ENCODE results near the gene MED25.

MED25 gene

GRCh38 chr19:49817964-49818648 lies at the start of gene MED25:
TSS of gene MED25 (plus strand) at chr19:49818289. CDS start at chr19:49818342, 53 bp downstream.
- DNase-seq = peak; percentile 89

- peak; percentile 47 for DNase-seq
Measured at GRCh38 chr19:49770529-49770928, 47.6 kb upstream of the MED25 start.

GRCh38 chr19:49771674-49772139 lies 46.4 kb upstream of the MED25 start:
- DNase-seq = no peak

GRCh38 chr19:49772850-49773432 lies 45.1 kb upstream of the MED25 start:
- DNase-seq = peak; percentile 89

GRCh38 chr19:49773663-49774350 lies 44.3 kb upstream of the MED25 start:
- DNase-seq = peak; percentile 60

GRCh38 chr19:49774969-49775368 lies 43.1 kb upstream of the MED25 start:
- DNase-seq = no peak

- peak; percentile 92 for DNase-seq
Measured at GRCh38 chr19:49775742-49776370, 42.2 kb upstream of the MED25 start.

GRCh38 chr19:49776371-49776764 lies 41.7 kb upstream of the MED25 start:
- DNase-seq = no peak

- no peak for DNase-seq
Measured at GRCh38 chr19:49779731-49780555, 38.1 kb upstream of the MED25 start.

- DNase-seq = no peak
Measured at GRCh38 chr19:49780861-49781260, 37.2 kb upstream of the MED25 start.

GRCh38 chr19:49781394-49781793 lies 36.7 kb upstream of the MED25 start:
- DNase-seq = no peak

- DNase-seq = no peak
Measured at GRCh38 chr19:49782515-49782914, 35.6 kb upstream of the MED25 start.

- no peak for DNase-seq
Measured at GRCh38 chr19:49786376-49786820, 31.7 kb upstream of the MED25 start.

- no peak for DNase-seq
Measured at GRCh38 chr19:49787746-49788145, 30.3 kb upstream of the MED25 start.

GRCh38 chr19:49788857-49789256 lies 29.2 kb upstream of the MED25 start:
- no peak for DNase-seq

GRCh38 chr19:49790866-49791265 lies 27.2 kb upstream of the MED25 start:
- DNase-seq = no peak

GRCh38 chr19:49791776-49792445 lies 26.2 kb upstream of the MED25 start:
- no peak for DNase-seq

GRCh38 chr19:49792829-49793560 lies 25.1 kb upstream of the MED25 start:
- DNase-seq = no peak

GRCh38 chr19:49793561-49793840 lies 24.6 kb upstream of the MED25 start:
- no peak for DNase-seq

GRCh38 chr19:49795615-49796014 lies 22.5 kb upstream of the MED25 start:
- no peak for DNase-seq

- no peak for DNase-seq
Measured at GRCh38 chr19:49798574-49798973, 19.5 kb upstream of the MED25 start.

All from hematopoietic multipotent progenitor cell treated with erythropoietin and hydrocortisone succinate and interleukin-3 and kit ligand, for 8 days (in vitro differentiated cells).